ENCODE results near the gene PPP1R14C.
"Not testable (repeated sequence)": the region's sequence is repeated elsewhere in the genome, so short reads cannot be mapped to it uniquely, and the experiment has no call there.

PPP1R14C gene

DNA sequence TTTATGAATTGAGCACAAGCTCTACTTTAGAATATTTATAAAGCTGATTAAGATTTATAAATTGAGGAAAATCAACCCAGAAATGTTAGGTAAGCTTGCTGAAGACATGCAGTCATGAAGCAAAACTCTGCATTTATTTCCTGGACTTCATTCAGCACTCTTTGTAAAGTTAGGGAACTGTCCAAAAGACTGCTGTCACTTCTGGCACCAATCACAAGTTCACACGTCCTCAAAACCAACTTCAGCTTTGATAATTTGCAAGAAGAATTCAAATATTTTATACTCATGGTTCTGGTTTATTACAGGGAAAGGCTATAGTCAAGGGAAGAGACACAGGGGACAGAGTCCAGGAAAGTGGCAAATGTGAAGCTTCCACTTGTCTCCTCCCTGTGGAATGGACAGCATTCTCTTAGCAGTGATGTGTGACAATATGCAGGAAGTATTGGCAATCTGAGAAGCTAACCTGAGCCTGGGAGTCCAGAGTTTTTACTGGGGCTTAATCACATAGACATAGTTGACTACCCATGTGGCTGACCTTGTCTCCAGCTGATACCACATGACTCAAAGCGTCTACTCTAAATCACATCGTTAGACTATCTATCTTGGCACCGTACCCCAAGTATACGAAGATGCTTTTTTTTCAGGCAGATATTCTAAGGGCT is 85.4 kb downstream of the PPP1R14C start:
- no peak for DNase-seq

DNA sequence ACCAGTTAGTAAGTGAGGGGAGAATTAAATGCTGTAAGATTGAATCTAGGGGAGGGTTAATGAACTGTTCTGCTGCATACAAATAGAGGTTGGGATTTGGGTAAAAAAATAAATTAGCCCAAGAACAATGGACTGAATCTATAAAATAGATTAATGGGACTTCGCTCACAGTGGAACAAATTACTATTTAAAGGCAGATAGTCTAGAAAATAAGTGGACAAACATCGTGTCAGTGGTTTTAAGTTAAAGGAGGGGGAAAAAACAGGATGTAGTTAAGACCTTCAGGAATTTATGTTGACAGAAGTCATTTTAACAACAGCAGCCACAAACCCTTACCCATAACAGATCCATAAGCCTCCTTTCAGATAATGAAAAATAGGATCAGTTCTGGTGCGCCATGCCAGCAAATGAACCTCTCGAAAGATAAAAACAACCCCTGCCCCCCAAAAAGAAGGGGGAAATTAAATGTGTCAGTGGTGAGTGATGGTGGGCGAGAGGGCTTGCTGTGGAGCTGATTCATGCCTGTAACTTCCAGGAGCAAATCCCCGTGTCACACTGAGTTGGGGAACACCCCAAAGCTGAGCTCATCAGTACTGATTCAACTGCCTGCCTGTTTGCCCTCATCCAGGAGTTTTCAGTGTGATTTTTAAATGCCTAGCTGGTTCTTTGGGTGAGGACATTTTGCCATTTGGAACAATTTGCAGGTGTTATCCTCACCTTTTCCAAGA is 86.8 kb downstream of the PPP1R14C start:
- no peak for DNase-seq

DNA sequence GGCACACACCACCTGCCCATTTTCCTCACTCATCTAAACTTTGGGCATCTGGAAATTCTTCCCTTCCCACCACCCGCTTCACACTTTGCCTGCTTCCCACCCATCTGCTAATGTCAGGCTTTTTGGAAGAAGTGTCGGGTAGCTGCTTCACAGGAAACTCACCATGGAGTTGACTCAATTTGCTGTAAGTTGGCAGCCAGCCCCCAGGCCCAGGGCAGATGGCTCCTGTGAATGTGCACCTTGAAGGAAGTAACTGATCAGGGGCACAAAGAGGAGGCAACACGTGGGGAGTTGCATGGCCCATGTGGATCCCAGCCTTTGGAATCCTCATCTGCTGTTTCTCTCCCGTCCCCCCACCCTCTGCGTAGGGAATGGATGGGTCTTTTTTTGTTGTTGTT is 87.3 kb downstream of the PPP1R14C start:
- DNase-seq, result no peak

DNA sequence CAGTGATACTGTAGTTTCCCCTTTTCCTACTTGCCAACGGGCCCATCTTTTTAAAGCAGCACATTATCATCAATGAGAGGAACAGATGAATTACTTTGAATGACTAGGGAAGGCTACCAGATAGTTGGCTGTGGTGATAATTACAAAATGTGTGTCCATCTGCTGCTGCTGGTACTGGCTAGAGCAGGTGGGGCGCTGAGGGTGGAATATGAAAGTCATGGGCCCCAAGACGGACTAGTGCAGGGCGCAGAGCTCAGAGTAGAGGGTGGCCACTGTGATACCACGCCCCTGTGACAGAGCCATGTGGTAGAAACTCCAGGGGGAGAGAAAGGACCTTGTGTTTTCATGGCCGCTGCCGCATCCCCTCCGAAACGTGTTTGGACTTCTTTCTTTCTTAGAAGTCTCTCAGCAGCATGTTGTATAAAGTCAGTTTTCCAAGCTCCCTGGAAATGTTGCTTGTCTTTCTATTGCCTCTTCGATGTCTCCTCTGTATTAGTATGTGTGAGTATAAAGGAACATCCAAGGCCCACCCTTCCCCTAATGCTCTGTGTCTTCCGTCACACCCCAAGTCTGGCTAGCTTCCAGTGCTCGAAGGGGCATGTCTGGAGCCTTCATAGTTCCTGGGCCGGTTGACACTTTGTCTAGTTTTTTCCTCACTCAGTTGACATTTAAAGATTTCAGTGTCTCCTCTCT is 88.1 kb downstream of the PPP1R14C start:
- no peak for DNase-seq

DNA sequence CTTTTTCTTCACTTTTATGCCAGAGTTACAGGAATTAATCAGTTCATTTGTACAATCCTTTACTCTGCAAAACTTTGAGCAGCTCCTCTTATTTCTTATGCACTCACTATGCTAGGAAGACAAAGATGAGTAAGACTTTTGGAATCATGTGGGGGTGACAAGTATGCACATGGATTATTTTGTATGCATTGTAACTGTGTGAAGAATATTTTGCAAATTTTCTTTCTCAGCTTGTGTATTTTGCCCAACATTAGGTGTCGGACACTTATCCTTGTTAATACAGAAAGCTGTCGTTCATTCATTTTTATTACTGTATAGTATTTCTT is 88.6 kb downstream of the PPP1R14C start:
- no peak for DNase-seq

DNA sequence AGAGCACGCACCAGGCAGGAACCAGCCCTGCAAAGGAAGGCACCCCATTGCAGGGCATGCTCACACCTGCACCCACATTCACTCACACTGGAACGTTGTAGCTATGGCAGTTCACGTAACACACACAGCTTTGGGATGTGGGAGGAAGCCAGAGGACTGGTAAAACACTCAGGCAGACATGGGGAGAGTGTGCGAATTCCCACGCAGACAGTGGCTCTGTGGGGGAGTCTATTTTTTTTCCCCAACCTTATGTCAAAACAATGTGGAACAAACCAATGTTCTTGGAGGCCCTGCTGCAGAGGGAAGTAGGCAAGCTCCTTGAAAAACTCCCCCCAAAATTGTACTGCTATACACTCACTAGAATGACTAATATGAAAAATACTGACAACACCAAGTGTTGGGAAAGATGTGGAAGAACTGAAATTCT is 91.0 kb downstream of the PPP1R14C start:
- DNase-seq, result no peak

DNA sequence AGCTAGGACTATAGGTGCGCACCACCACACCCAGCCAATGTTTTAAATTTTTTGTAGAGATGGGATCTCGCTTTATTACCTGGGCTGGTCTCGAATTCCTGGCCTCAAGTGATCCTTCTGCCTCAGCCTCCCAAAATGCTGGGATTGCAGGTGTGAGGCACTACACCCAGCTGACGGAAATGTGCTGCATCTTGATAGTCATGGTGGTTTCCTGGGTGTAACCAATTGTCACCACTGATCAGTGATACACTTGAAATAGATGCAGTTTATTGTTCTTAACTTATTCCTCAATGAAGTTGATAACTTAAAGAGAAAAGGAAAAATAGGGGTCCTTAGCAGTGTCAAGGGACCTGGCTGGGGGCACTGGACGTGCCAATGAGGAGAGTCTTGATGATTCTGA is 92.4 kb downstream of the PPP1R14C start:
- no peak for DNase-seq

DNA sequence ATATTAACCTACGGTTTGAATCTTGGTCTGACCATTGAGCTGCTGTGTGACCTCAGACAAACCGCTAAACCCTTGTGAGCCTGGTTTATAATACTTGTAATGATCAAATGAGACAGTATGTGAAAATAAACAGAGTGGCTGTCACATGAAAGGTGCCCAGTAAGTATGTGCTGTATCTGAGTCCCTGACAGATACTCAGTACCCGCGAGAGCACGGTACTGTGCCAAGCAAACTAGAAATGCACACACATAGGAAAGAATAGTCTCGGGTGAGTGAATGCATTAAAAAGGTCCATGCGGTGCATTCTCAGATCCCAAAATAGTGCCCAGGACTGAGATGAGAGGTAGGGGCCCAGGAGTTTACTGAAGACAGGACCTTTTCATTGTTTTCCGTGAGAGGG is 93.3 kb downstream of the PPP1R14C start:
- no peak for DNase-seq

DNA sequence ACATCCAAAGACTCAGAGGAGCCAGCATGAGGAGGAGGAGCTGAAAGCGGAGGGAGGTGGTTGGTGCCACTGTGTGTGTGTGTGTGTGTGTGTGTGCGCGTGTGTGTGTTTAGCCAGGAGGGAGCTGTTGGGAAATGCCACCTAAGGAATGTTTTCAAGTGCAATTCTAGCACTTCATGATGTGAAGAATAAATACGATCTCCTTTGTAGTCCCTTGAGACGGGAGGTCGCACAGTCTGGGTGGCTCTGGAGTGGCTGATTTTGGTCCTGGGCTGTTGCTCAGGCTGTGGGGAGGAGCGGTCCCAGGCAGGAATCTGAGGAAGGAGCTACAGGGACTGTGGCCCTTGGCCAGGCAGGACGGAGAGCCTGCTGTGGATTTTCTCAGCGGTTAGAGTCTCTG is 93.7 kb downstream of the PPP1R14C start:
- DNase-seq, result no peak

DNA sequence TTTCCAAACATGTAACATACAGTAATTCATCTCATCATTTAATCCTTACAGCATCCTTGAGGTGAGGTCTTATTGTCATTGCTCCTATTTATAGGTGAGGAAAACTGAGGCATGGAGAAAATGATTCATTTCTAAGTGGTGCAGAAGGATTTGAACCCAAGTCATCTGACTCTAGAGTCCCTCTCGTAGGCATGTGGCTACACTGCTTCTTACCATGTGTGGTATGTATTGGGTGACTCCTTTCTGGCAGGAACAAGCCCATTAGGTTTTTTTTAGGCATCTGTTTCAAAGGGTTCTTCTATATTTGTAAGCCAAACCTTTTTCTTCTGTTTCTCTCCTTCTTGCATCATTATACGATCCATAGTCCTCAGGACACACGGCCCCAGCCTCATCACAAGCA is 94.8 kb downstream of the PPP1R14C start:
- DNase-seq, result no peak

DNA sequence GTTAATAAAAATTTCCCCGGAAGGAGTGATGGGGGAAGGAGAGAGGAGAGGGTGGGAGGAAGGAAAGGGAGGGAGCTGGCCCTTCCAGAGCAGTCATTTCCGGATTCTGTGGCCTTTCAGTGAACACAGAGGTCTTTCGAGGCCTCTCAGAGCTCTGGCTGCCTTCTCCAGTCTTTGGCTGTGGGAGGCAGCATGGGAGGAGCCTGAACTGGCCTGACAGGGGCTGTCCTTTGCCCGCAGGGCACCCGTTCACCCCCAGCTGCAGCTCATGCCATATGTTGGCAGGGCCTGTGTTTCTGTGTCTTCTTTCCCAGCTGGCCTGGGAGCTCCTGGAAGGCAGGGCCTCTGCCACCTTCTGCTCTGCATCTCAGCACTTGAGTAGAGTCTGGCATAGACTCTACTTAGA is 95.5 kb downstream of the PPP1R14C start:
- no peak for DNase-seq

DNA sequence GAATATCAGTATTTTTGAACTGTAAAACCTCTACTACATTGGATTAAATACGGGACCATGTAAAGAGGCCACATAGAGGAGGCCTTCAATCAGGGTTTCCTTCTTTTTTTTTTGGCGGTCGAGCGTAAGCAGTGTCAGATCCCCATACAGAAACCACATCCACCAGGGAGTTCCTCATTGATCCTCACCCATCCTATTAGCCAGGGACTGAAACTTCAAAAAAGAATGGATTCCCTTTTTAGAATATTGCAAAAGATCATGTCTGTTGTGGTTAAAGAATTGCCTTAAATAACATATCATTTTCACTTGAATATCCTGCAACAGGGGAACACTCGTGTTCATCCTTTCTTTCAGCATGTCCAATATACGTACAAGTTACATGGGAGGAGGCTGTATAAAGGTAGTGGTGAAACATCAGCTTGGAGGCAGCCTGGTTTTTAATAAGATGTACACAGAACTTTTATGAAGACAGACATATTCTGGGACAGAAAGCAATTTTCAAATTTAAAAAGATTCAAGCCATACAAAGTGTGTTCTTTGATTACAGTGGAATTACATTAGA is 96.1 kb downstream of the PPP1R14C start:
- no peak for DNase-seq

DNA sequence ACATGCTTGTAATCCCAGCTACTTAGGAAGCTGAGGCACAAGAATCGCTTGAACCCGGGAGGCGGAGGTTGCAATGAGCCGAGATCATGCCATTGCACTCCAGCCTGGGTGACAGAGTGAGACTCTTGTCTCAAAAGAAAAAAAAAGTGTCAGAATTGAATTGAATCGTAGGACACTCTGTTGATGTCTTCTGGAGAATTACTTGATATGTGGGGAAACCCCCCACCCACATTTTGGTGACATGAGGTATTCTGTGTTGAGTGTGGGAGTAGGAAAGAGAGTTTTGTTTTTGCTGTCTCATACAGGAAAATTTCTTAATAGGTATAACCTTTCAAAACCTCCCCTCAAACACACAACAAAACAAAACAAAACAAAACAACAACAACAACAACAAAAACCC is 98.9 kb downstream of the PPP1R14C start:
- not testable (repeated sequence) for DNase-seq

DNA sequence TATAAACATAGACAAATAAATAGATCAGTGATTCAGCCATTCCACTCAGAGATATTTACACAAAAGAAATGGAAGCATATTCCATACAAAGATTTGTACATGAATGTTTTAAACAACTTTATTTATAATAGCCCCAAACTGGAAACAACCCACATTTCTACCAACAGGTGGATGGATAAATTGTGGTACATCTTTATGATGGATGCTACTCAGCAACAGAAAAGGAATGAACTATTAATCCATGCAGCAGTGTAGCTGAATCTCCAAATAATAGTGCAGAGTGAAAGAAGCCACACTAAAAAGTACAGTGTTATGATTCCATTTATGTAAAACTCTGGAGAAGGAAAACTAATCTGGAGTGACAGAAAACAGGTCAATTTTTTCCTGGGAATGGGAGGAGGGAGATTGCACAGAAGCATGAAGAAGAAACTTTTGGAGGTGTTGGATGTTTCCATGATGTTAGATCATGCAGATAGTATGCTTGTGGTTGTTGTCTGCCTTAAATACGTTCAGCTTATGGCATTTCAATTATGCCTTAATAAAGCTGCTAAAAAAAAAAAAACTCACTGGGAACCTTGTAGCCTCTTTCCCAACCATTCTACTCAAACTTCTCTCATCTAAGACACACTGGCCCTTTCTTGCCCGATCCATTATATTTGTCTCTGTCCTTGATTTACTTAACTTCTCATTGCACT is 100.9 kb downstream of the PPP1R14C start:
- no peak for DNase-seq

DNA sequence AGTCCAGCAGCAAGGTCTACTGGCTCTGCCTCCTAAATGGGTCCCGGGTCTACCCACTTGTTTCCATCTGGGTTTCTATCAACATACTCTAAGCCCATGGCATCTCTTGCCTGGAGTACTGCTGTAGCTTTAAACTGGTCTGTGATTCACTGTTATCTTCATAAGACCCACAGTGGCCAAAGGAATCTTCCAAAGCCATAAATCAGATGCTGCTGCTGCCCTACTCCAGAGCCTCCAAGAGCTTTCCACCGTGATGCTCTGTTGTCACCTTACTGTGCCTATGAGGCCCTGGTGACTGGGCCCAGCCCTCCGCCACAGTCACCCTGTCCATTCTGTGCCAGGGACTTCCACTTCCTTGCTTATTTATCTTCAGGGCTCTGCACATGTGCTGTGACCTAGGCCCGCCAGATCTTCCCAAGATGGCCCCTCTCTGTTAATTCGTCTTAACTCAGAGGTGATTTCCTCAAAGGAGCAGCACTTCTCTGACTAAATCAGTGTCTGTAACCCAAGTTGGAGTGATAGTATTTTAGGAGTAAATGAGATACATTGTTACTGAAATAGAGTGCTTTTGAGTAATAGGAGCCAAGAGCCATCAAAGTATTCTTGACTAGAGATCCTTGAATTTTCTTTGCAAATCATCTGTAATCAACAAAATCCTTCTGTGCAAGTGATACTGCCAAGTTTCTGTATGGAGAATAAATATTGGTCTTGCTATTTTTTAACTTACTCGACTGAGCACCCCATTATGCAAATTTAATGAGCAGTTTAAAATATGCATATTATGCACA is 102.5 kb downstream of the PPP1R14C start:
- DNase-seq, result no peak

DNA sequence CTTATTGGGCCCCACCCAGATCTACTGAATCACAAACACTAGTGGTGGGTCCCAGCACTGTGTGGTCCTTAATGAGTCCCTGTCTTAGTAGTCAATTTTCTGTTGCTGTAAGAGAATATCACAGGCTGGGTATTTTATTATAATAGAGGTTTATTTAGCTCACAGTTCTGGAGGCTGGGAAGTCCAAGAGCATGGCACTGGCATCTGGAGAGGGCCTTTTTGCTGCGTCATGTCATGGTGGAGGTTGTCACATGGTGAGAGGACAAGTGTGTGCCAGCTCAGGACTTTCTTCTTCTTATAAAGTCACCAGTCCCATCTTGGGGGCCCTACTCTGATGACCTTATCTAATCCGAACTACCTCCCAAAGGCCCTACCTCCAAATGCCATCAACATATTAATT is 105.0 kb downstream of the PPP1R14C start:
- no peak for DNase-seq

DNA sequence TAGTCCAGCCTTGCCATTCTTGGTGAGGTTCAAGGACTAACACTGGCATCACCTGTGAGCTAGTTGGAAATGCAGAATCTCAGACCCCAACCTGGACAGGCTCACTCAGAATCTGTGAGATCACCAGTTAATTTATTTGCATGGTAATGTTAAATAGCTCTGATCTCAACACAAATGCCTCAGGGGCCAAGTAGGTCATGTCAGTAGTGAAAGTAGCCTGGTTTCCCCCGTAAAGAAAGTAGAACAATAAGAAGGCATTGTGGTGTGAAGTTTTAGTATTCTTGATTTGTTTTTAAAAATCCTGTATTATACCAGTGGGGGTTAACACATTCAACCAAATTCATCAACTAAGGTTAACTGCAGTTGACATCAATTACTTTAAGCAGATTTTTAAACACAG is 105.5 kb downstream of the PPP1R14C start:
- no peak for DNase-seq

DNA sequence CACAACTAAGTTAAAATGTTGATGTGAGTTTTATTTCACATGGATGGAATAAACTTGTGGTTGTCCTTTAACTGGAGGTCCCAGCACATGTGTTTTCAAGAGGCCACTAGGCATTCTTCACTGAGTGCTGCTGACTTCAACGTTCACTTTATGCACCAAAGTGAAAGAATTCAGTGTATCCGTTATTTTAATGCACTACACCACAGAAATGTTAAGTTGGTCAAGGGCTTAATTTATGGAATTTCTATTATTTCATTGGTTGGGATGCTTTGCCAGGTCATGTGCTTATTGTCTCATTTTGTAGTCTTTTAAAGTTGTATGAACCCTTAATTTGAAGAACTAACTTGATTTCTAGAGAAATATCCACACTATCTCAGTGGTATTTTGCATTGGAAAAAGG is 106.4 kb downstream of the PPP1R14C start:
- DNase-seq, result no peak

DNA sequence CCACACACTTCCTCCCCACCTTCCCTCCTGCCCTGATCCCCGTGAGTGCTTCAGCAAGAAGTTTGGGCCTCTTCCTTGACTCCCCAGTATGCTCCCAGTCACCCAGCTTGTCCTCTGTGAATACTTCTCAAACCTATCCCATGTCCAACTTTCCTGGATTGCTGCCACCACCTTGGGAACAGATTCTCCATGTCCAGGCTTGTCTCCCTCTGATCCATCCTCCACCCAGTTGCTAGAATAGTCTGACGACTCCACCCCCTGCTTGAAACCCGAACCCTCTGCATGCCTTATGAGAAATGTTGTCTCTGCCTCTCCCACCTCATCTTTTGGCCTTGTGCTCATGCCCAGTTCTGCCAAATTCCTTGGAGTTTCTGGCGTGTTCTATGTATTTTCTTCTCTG is 108.0 kb downstream of the PPP1R14C start:
- DNase-seq, result no peak

DNA sequence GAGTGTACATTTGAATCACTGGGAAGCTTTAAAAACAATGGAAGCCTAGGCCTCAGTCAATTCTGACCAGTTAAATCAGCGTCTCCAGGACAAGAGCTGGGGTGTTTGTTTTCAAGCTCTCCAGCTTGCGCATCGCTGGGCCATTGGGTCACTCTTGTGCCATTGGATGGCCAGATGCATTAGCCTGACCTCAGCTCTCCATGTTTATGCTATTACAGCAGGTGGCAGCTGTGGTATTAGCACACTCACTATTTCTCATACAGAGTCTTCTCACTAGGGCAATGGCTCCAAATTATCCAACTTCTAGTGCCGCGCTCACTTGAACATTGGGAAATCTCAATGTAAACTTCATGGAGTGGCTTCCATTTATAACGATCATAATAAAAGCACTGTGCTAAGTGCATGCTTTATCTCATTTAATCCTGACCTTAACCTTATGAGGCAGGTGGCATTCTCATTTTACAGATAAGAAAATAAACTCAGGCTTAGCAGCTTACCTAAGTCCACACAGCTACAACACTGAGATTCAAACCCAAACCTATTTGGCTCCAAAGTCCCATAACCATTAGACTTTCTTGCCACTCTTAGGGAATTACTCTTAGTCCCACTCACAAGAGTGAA is 108.8 kb downstream of the PPP1R14C start:
- DNase-seq, result no peak

DNA sequence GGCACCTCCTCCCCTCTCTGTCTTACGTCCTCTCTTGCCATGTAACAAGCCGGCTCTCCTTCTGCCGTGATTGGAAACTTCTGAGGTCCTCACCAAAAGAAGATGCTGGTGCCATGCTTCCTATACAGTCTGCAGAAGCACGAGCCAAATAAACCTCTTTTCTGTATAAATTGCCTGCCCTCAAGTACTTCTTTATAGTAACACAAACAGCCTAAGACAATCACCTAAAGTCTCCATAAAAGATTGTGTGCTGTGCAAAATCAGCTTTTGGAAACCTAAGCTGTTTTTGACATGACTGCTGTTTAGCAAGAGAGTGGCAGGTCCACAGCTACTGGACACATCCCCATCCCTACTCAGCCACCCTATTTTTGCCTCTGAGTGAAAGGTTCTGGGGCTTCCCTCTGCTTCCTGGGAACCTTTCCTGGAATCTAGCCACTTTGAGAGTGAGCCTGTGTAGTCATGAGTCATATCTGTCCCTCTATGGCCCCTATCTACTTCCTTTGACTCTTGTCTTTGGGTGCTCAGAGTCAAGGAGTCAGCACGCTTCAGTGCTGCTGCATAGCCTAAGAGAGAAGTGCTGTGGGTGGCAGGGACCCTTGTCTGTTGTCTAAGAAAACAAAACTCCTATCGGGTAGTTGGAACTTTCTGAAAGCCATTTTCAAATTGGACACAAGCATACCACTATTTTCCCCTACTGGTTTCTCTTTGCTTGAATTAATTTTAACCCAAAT is 110.0 kb downstream of the PPP1R14C start:
- DNase-seq, result no peak

Measured in NCI-H2081 treated with DMSO at 0.1 percent for 48 hours (cell line).